BLaER1 treated with 17β-estradiol and CSF1 and Interleukin-3, amounts not matched to agents 10 nM and 100 nM (cell line): Measurements from ENCODE around the gene F2RL3.

Source experiments
- H3K27ac ChIP-seq, 11 experiments: shearing (Covaris generic); formaldehyde crosslinking; 2 replicates each; pipeline ENCODE4 v1.8.1; 2022
- H3K27me3 ChIP-seq, 11 experiments: shearing (Covaris generic); formaldehyde crosslinking; 2 replicates each; pipeline ENCODE4 v1.8.1; 2022
- H3K36me3 ChIP-seq, 11 experiments: shearing (Covaris generic); formaldehyde crosslinking; 2 replicates each; pipeline ENCODE4 v1.8.1; 2022
- H3K4me1 ChIP-seq, 10 experiments: shearing (Covaris generic); formaldehyde crosslinking; 2 replicates each; pipeline ENCODE4 v1.8.1; 2022
- H3K4me2 ChIP-seq, 11 experiments: shearing (Covaris generic); formaldehyde crosslinking; 2 replicates each; pipeline ENCODE4 v1.8.1; 2022
- H3K4me3 ChIP-seq, 10 experiments: shearing (Covaris generic); formaldehyde crosslinking; 2 replicates each; pipeline ENCODE4 v1.8.1; 2022
- H3K9ac ChIP-seq, 11 experiments: shearing (Covaris generic); formaldehyde crosslinking; 2 replicates each; pipeline ENCODE4 v1.8.1; 2022
- H3K9me3 ChIP-seq, 11 experiments: shearing (Covaris generic); formaldehyde crosslinking; replicated peaks in 1 of 11; 2 replicates each; pipeline ENCODE4 v1.8.1; 2022
- H4K20me1 ChIP-seq, 11 experiments: shearing (Covaris generic); formaldehyde crosslinking; 2 replicates each; pipeline ENCODE4 v1.8.1; 2022
- Cebpa-rat ChIP-seq, 11 experiments: shearing (Covaris generic); IDR thresholded peaks; 2 replicates each; pipeline ENCODE4 v1.8.1; 2022

The F2RL3 gene

DNA sequence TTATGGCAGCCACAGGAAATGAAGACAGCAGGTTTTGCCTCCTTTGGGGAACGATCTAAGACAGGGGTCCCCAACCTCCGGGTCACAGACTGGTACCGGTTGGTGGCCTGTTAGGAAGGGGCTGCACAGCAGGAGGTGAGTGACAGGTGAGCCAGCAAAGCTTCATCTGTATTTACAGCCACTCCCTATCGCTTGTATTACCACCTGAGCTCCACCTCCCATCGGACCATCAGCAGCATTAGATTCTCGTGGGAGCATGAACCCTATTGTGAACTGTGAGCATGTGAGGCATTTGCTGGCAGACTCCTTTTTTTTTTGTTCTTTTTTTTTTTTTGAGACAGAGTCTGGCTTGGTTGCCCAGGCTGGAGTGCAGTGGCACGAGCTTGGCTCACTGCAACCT lies 22.2 kb downstream of the F2RL3 start:
- H3K36me3 ChIP-seq, result peaks cover 0 to 42% (median 20%) of the 10 kb centered on the region in 11 experiments; a peak in 18 of 22 replicates
- H3K4me3 ChIP-seq, result no peak overlapping the region
- H3K9me3 ChIP-seq, result peaks cover 48 to 56% (median 52%) of the 10 kb centered on the region in 11 experiments
- no peak overlapping the region for H3K9ac ChIP-seq
- no peaks in the 10 kb centered on the region for H4K20me1 ChIP-seq
- no peak for TF ChIP-seq Cebpa-rat (IDR thresholded peaks at IDR 0.05)
- no peak overlapping the region for H3K4me2 ChIP-seq
- H3K27me3 ChIP-seq, result no peaks in the 10 kb centered on the region
- peaks cover 0 to 9% (median 0%) of the 10 kb centered on the region in 10 experiments; a peak in 6 of 20 replicates for H3K4me1 ChIP-seq
- H3K27ac ChIP-seq, result no peak overlapping the region

DNA sequence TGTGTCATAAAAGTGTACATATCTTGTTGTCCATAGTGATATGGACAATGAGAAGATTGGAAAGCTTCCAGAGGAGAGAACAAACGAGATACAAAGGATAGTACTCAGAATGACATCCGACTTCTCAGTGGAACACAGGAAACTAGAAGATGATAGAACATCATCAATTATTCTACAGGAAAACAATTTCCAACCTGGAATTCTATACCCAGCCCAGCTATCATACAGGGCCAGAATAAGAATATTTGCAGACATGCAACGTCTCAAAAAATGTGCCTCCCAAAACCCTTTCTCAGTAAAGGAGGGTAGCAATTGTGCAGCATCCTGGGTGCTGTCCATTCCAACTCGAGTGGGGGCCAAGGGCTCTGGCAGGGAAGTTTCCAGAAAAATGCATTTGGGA lies 24.0 kb downstream of the F2RL3 start:
- H3K27me3 ChIP-seq, result no peaks in the 10 kb centered on the region
- TF ChIP-seq Cebpa-rat (IDR thresholded peaks at IDR 0.05), result no peak
- peaks cover 0 to 9% (median 0%) of the 10 kb centered on the region in 10 experiments; a peak in 4 of 20 replicates for H3K4me1 ChIP-seq
- peak overlapping the region in 1 of 10 experiments; percentile 29; a peak in 3 of 20 replicates for H3K4me3 ChIP-seq
- no peaks in the 10 kb centered on the region for H4K20me1 ChIP-seq
- no peak overlapping the region for H3K27ac ChIP-seq
- no peak overlapping the region for H3K4me2 ChIP-seq
- peaks cover 48 to 56% (median 52%) of the 10 kb centered on the region in 11 experiments for H3K9me3 ChIP-seq
- no peak overlapping the region for H3K9ac ChIP-seq
- H3K36me3 ChIP-seq, result peaks cover 0 to 42% (median 20%) of the 10 kb centered on the region in 11 experiments; a peak in 18 of 22 replicates

DNA sequence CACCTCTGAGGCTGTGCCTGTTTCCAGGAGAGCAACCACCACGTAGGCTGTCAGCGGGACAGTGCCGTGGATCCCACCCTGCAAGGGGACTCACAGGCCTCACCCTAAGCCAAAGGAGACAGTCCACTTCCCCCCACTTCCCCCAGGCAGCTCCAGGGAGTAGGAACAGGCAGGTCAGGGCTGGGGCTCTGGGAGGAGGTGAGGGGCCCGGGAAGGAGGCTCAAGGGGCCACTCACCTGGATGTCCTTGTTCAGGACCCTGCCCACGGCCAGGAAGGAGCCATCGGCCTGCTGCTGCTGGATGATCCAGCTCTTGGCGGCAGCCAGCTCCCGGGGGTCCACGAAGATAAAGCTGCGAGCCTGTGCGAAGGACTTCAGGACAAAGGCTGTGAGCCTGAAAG lies 25.6 kb downstream of the F2RL3 start:
- H3K9me3 ChIP-seq, result peaks cover 53 to 62% (median 57%) of the 10 kb centered on the region in 11 experiments
- peaks cover 0 to 9% (median 0%) of the 10 kb centered on the region in 10 experiments; a peak in 4 of 20 replicates for H3K4me1 ChIP-seq
- no peak overlapping the region for H3K4me2 ChIP-seq
- no peak overlapping the region for H3K4me3 ChIP-seq
- no peaks in the 10 kb centered on the region for H3K27me3 ChIP-seq
- no peaks in the 10 kb centered on the region for H4K20me1 ChIP-seq
- H3K27ac ChIP-seq, result no peak overlapping the region
- H3K36me3 ChIP-seq, result peaks cover 0 to 45% (median 20%) of the 10 kb centered on the region in 11 experiments; a peak in 18 of 22 replicates
- no peak for TF ChIP-seq Cebpa-rat (IDR thresholded peaks at IDR 0.05)
- H3K9ac ChIP-seq, result no peak overlapping the region

DNA sequence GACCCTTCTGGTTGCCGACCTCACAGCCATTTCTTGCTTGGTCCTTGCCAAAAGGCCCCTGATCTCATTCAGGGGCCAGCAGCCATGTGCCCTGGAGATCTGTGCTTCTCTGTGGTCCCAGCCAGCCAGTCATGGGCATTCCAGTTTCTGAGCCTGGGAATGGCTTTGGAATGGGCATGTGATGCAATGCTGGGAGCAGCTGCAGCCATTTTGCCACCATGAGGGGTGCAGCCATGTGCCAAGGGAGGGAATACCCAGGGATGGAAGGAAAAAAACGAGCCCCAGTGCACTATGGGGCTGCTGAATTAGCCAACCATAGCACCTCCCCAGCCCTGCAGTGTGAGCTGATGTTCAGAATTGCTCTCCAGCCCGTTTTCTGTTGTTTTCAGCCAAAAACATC lies 26.3 kb downstream of the F2RL3 start:
- no peak for TF ChIP-seq Cebpa-rat (IDR thresholded peaks at IDR 0.05)
- H3K4me3 ChIP-seq, result no peak overlapping the region
- peaks cover 0 to 52% (median 20%) of the 10 kb centered on the region in 11 experiments; a peak in 18 of 22 replicates for H3K36me3 ChIP-seq
- H3K27me3 ChIP-seq, result no peaks in the 10 kb centered on the region
- peak overlapping the region in 3 of 11 experiments; percentile 0 to 36 (median 23); a peak in 3 of 22 replicates for H3K4me2 ChIP-seq
- H3K9me3 ChIP-seq, result peaks cover 58 to 69% (median 63%) of the 10 kb centered on the region in 11 experiments
- H3K27ac ChIP-seq, result no peak overlapping the region
- no peaks in the 10 kb centered on the region for H4K20me1 ChIP-seq
- peaks cover 0 to 9% (median 0%) of the 10 kb centered on the region in 10 experiments; a peak in 4 of 20 replicates for H3K4me1 ChIP-seq
- H3K9ac ChIP-seq, result no peak overlapping the region

DNA sequence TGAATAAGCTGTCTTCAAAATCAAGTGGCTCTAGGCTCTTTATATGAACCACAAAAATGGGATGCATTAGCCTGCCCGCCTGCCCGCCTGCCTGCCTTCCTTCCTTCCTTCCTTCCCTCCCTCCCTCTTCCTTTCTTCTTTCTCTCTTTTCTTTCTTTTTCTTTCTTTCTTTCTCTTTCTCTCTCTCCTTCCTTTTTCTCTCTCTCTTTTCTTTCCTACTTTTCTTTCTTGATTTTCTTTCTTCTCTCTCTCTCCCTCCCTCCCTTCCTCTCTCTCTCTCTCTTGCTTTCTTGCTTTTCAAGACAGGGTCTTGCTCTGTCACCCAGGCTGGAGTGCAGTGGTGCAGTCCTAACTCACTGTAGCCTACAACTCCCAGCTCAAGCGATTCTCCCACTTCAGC lies 26.9 kb downstream of the F2RL3 start:
- Histone ChIP-seq H3K36me3 (peaks cover 0 to 49% (median 20%) of the 10 kb centered on the region in 11 experiments; a peak in 18 of 22 replicates), H3K27me3 (no peaks in the 10 kb centered on the region), H3K4me1 (peaks cover 0 to 9% (median 0%) of the 10 kb centered on the region in 10 experiments; a peak in 4 of 20 replicates), H3K27ac (no peak overlapping the region), H3K4me3 (no peak overlapping the region), H4K20me1 (no peaks in the 10 kb centered on the region), H3K9ac (no peak overlapping the region), H3K4me2 (peak overlapping the region in 3 of 11 experiments; percentile 0 to 36 (median 23); a peak in 4 of 22 replicates), H3K9me3 (peaks cover 55 to 66% (median 60%) of the 10 kb centered on the region in 11 experiments)
- no peak for TF ChIP-seq Cebpa-rat (IDR thresholded peaks at IDR 0.05)

DNA sequence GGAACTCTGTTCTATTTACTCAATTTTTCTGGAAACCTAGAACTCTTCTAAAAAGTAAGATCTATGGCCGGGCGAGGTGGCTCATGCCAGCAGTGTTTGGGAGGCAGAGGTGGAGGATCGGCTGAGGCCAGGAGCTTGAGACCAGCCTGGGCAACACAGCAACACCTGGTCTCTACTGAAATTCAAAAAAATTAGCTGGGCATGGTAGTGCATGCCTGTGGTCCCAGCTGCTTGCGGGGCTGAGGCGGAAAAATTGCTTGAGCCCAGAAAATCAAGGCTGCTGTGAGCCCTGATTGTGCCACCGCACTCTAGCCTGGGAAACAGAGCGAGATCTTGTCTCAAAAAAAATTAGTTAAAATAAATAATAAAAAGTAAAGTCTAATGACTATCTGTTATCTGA lies 28.6 kb downstream of the F2RL3 start:
- peaks cover 0 to 9% (median 0%) of the 10 kb centered on the region in 10 experiments; a peak in 4 of 20 replicates for H3K4me1 ChIP-seq
- H3K9ac ChIP-seq, result no peak overlapping the region
- no peak overlapping the region for H3K4me2 ChIP-seq
- no peaks in the 10 kb centered on the region for H3K27me3 ChIP-seq
- H3K4me3 ChIP-seq, result no peak overlapping the region
- no peak for TF ChIP-seq Cebpa-rat (IDR thresholded peaks at IDR 0.05)
- peaks cover 38 to 49% (median 43%) of the 10 kb centered on the region in 11 experiments for H3K9me3 ChIP-seq
- no peak overlapping the region for H3K27ac ChIP-seq
- peaks cover 0 to 59% (median 15%) of the 10 kb centered on the region in 11 experiments; a peak in 18 of 22 replicates for H3K36me3 ChIP-seq
- no peaks in the 10 kb centered on the region for H4K20me1 ChIP-seq

DNA sequence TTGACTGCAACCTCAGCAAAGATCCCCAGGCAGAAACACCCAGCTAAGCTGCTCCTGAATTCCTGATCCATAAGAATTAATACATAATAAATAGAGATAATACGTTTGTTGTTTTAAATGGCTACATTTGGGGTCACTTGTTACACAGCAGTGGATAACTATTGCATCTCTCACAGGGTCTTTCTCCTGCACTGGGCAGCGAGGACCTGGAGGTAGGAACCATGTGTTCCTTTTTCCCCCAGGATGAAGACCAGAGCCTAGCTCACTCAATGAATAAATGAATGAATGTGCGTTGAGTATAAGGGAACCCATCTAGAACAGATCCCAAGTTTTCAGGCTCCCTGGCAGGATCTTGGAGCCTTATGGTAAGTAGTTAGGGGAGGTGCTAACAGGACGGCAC lies 30.7 kb downstream of the F2RL3 start:
- H3K9ac ChIP-seq, result no peak overlapping the region
- TF ChIP-seq Cebpa-rat (IDR thresholded peaks at IDR 0.05), result no peak
- peaks cover 0 to 55% (median 0%) of the 10 kb centered on the region in 11 experiments; a peak in 9 of 22 replicates for H3K36me3 ChIP-seq
- peaks cover 17 to 29% (median 23%) of the 10 kb centered on the region in 11 experiments for H3K9me3 ChIP-seq
- H3K27ac ChIP-seq, result no peak overlapping the region
- peaks cover 0 to 9% (median 0%) of the 10 kb centered on the region in 10 experiments; a peak in 4 of 20 replicates for H3K4me1 ChIP-seq
- H3K4me2 ChIP-seq, result no peak overlapping the region
- no peak overlapping the region for H3K4me3 ChIP-seq
- no peaks in the 10 kb centered on the region for H3K27me3 ChIP-seq
- H4K20me1 ChIP-seq, result no peaks in the 10 kb centered on the region

DNA sequence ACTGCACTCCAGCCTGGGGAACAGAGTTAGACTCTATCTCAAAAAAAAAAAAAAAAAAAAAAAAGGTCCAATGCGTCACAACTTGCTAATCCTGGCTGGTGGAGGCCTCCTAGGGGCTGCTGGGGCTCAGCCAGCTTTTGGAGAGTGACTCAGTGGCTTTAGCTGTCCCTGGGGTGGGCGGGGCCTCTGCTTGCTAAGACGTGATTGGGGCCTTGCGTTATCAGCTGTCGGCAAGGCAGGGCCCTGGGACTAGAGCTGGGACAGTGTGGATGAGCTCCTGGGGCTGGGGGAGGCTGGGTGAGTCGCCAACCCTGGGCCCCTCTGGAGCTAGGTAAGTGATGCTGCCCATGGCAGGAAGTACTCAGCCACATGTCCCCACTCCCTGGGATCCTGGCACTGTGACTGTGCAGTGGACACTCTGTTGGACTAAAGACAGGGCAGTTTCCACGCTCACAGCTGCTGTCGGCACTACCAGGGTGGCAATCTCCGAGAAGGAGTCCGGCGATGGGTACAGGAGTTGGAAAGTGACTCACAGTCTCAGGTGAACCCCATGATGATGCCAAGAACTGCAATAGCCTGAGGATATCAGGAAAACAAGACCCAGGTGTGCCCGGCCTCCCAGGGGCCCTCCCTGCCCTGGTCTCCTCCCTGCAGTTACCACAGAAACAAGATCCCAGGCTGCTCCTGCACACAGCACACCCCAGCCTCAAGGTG lies 32.2 kb downstream of the F2RL3 start:
- peaks cover 18 to 33% (median 22%) of the 10 kb centered on the region in 11 experiments for H3K9me3 ChIP-seq
- no peak overlapping the region for H3K9ac ChIP-seq
- H3K4me1 ChIP-seq, result peaks cover 0 to 1% (median 0%) of the 10 kb centered on the region in 10 experiments; a peak in 2 of 20 replicates
- no peak overlapping the region for H3K4me2 ChIP-seq
- H3K36me3 ChIP-seq, result peaks cover 0 to 57% (median 0%) of the 10 kb centered on the region in 11 experiments; a peak in 9 of 22 replicates
- no peak for TF ChIP-seq Cebpa-rat (IDR thresholded peaks at IDR 0.05)
- H3K4me3 ChIP-seq, result no peak overlapping the region
- H4K20me1 ChIP-seq, result no peaks in the 10 kb centered on the region
- H3K27ac ChIP-seq, result no peak overlapping the region
- H3K27me3 ChIP-seq, result no peaks in the 10 kb centered on the region
